ENCODE measurements around the gene PRLR.

- TF ChIP-seq EZH2 (IDR thresholded peaks at IDR 0.05) (no peak), POLR2AphosphoS5 (IDR thresholded peaks at IDR 0.05; ENCODE audit: borderline replicate concordance, low read depth, low read length) (no peak)
Measured at GRCh38 chr5:35198075-35198474, 32.2 kb downstream of the PRLR start.

Data from SK-N-MC (cell line).